OCI-LY1 (cell line): Measurements from ENCODE around the gene MB.

Experiments
- CTCF ChIP-seq: fragments of 200-600 bp; sonication (generic), shearing (Covaris generic); IDR thresholded peaks from 2 replicates; pipeline ENCODE4 v1.5.1; 2017; ENCODE audit warnings: mild to moderate bottlenecking, antibody characterized with exemption, low read length, moderate library complexity, mixed read lengths
- EZH2 ChIP-seq: fragments of 200-600 bp; sonication (generic), shearing (Covaris generic); IDR thresholded peaks from 2 replicates; pipeline ENCODE4 v1.8.0; 2017; ENCODE audit warnings: borderline replicate concordance, mixed run types, mild to moderate bottlenecking, antibody characterized with exemption, low read length, moderate library complexity, mixed read lengths

GRCh38 chr22:35651085-35651484 lies 34.0 kb upstream of the MB start:
- TF ChIP-seq CTCF (no peak), EZH2 (no peak)
